ENCODE results near the gene COL3A1.

Gene COL3A1

GRCh38 chr2:188997263-188997662 lies 23.1 kb downstream of the COL3A1 start:
- Histone ChIP-seq H3K36me3 (ENCODE audit: control insufficient read depth, insufficient read depth, low read length) (no peaks in the 10 kb centered on the region), H3K27me3 (ENCODE audit: control insufficient read depth, insufficient read depth, low read length) (no peaks in the 10 kb centered on the region), H3K27ac (ENCODE audit: low read depth, low read length) (no peak overlapping the region), H3K4me3 (ENCODE audit: low read depth, low read length) (no peak overlapping the region), H3K9ac (ENCODE audit: low read depth, low read length) (no peak overlapping the region), H3K9me3 (ENCODE audit: control insufficient read depth, insufficient read depth, low read length) (no peaks in the 10 kb centered on the region), H3K4me1 (ENCODE audit: control insufficient read depth, insufficient read depth, low read length) (no peaks in the 10 kb centered on the region)

- Histone ChIP-seq H3K9ac (ENCODE audit: low read depth, low read length) (no peak overlapping the region), H3K36me3 (ENCODE audit: control insufficient read depth, insufficient read depth, low read length) (no peaks in the 10 kb centered on the region), H3K27me3 (ENCODE audit: control insufficient read depth, insufficient read depth, low read length) (no peaks in the 10 kb centered on the region), H3K9me3 (ENCODE audit: control insufficient read depth, insufficient read depth, low read length) (no peaks in the 10 kb centered on the region), H3K27ac (ENCODE audit: low read depth, low read length) (no peak overlapping the region), H3K4me1 (ENCODE audit: control insufficient read depth, insufficient read depth, low read length) (no peaks in the 10 kb centered on the region), H3K4me3 (ENCODE audit: low read depth, low read length) (no peak overlapping the region)
Measured at GRCh38 chr2:189000221-189000620, 26.0 kb downstream of the COL3A1 start.

- Histone ChIP-seq H3K4me3 (ENCODE audit: low read depth, low read length) (no peak overlapping the region), H3K9me3 (ENCODE audit: control insufficient read depth, insufficient read depth, low read length) (no peaks in the 10 kb centered on the region), H3K9ac (ENCODE audit: low read depth, low read length) (no peak overlapping the region), H3K27ac (ENCODE audit: low read depth, low read length) (no peak overlapping the region), H3K36me3 (ENCODE audit: control insufficient read depth, insufficient read depth, low read length) (no peaks in the 10 kb centered on the region), H3K4me1 (ENCODE audit: control insufficient read depth, insufficient read depth, low read length) (no peaks in the 10 kb centered on the region), H3K27me3 (ENCODE audit: control insufficient read depth, insufficient read depth, low read length) (no peaks in the 10 kb centered on the region)
Measured at GRCh38 chr2:189002079-189002478, 27.9 kb downstream of the COL3A1 start.

GRCh38 chr2:189008555-189009262 lies 34.5 kb downstream of the COL3A1 start:
- no peak overlapping the region for H3K9ac ChIP-seq (ENCODE audit: low read depth, low read length)
- no peak overlapping the region for H3K4me3 ChIP-seq (ENCODE audit: low read depth, low read length)
- no peaks in the 10 kb centered on the region for H3K36me3 ChIP-seq (ENCODE audit: control insufficient read depth, insufficient read depth, low read length)
- no peaks in the 10 kb centered on the region for H3K27me3 ChIP-seq (ENCODE audit: control insufficient read depth, insufficient read depth, low read length)
- no peaks in the 10 kb centered on the region for H3K9me3 ChIP-seq (ENCODE audit: control insufficient read depth, insufficient read depth, low read length)
- no peaks in the 10 kb centered on the region for H3K4me1 ChIP-seq (ENCODE audit: control insufficient read depth, insufficient read depth, low read length)
- H3K27ac ChIP-seq (ENCODE audit: low read depth, low read length), result no peak overlapping the region

GRCh38 chr2:189010536-189010935 lies 36.4 kb downstream of the COL3A1 start:
- Histone ChIP-seq H3K27me3 (ENCODE audit: control insufficient read depth, insufficient read depth, low read length) (no peaks in the 10 kb centered on the region), H3K4me1 (ENCODE audit: control insufficient read depth, insufficient read depth, low read length) (peaks cover 9% of the 10 kb centered on the region; the same call in 1 of the 2 replicates), H3K27ac (ENCODE audit: low read depth, low read length) (no peak overlapping the region), H3K4me3 (ENCODE audit: low read depth, low read length) (no peak overlapping the region), H3K9me3 (ENCODE audit: control insufficient read depth, insufficient read depth, low read length) (no peaks in the 10 kb centered on the region), H3K9ac (ENCODE audit: low read depth, low read length) (no peak overlapping the region), H3K36me3 (ENCODE audit: control insufficient read depth, insufficient read depth, low read length) (no peaks in the 10 kb centered on the region)

- no peak overlapping the region for H3K9ac ChIP-seq (ENCODE audit: low read depth, low read length)
- H3K27ac ChIP-seq (ENCODE audit: low read depth, low read length), result no peak overlapping the region
- H3K36me3 ChIP-seq (ENCODE audit: control insufficient read depth, insufficient read depth, low read length), result no peaks in the 10 kb centered on the region
- no peaks in the 10 kb centered on the region for H3K9me3 ChIP-seq (ENCODE audit: control insufficient read depth, insufficient read depth, low read length)
- no peaks in the 10 kb centered on the region for H3K27me3 ChIP-seq (ENCODE audit: control insufficient read depth, insufficient read depth, low read length)
- no peak overlapping the region for H3K4me3 ChIP-seq (ENCODE audit: low read depth, low read length)
- H3K4me1 ChIP-seq (ENCODE audit: control insufficient read depth, insufficient read depth, low read length), result peaks cover 12% of the 10 kb centered on the region; the same call in 1 of the 2 replicates
Measured at GRCh38 chr2:189012351-189012750, 38.2 kb downstream of the COL3A1 start.

GRCh38 chr2:189013031-189013430 lies 38.9 kb downstream of the COL3A1 start:
- Histone ChIP-seq H3K4me3 (ENCODE audit: low read depth, low read length) (no peak overlapping the region), H3K4me1 (ENCODE audit: control insufficient read depth, insufficient read depth, low read length) (peaks cover 12% of the 10 kb centered on the region; the same call in 1 of the 2 replicates), H3K36me3 (ENCODE audit: control insufficient read depth, insufficient read depth, low read length) (no peaks in the 10 kb centered on the region), H3K9me3 (ENCODE audit: control insufficient read depth, insufficient read depth, low read length) (no peaks in the 10 kb centered on the region), H3K27ac (ENCODE audit: low read depth, low read length) (no peak overlapping the region), H3K27me3 (ENCODE audit: control insufficient read depth, insufficient read depth, low read length) (no peaks in the 10 kb centered on the region), H3K9ac (ENCODE audit: low read depth, low read length) (no peak overlapping the region)

GRCh38 chr2:189013671-189014448 lies 39.7 kb downstream of the COL3A1 start:
- no peak overlapping the region for H3K27ac ChIP-seq (ENCODE audit: low read depth, low read length)
- peaks cover 12% of the 10 kb centered on the region; the same call in 1 of the 2 replicates for H3K4me1 ChIP-seq (ENCODE audit: control insufficient read depth, insufficient read depth, low read length)
- no peaks in the 10 kb centered on the region for H3K27me3 ChIP-seq (ENCODE audit: control insufficient read depth, insufficient read depth, low read length)
- H3K4me3 ChIP-seq (ENCODE audit: low read depth, low read length), result no peak overlapping the region
- H3K9me3 ChIP-seq (ENCODE audit: control insufficient read depth, insufficient read depth, low read length), result no peaks in the 10 kb centered on the region
- no peak overlapping the region for H3K9ac ChIP-seq (ENCODE audit: low read depth, low read length)
- H3K36me3 ChIP-seq (ENCODE audit: control insufficient read depth, insufficient read depth, low read length), result no peaks in the 10 kb centered on the region

- no peaks in the 10 kb centered on the region for H3K27me3 ChIP-seq (ENCODE audit: control insufficient read depth, insufficient read depth, low read length)
- no peak overlapping the region; the same call in 1 of the 2 replicates for H3K9ac ChIP-seq (ENCODE audit: low read depth, low read length)
- no peaks in the 10 kb centered on the region for H3K36me3 ChIP-seq (ENCODE audit: control insufficient read depth, insufficient read depth, low read length)
- H3K9me3 ChIP-seq (ENCODE audit: control insufficient read depth, insufficient read depth, low read length), result no peaks in the 10 kb centered on the region
- H3K4me1 ChIP-seq (ENCODE audit: control insufficient read depth, insufficient read depth, low read length), result peaks cover 12% of the 10 kb centered on the region; the same call in 1 of the 2 replicates
- H3K4me3 ChIP-seq (ENCODE audit: low read depth, low read length), result no peak overlapping the region
- no peak overlapping the region for H3K27ac ChIP-seq (ENCODE audit: low read depth, low read length)
Measured at GRCh38 chr2:189014449-189015138, 40.4 kb downstream of the COL3A1 start.

- Histone ChIP-seq H3K9me3 (ENCODE audit: control insufficient read depth, insufficient read depth, low read length) (no peaks in the 10 kb centered on the region), H3K4me1 (ENCODE audit: control insufficient read depth, insufficient read depth, low read length) (peaks cover 12% of the 10 kb centered on the region; the same call in 1 of the 2 replicates), H3K36me3 (ENCODE audit: control insufficient read depth, insufficient read depth, low read length) (no peaks in the 10 kb centered on the region), H3K9ac (ENCODE audit: low read depth, low read length) (no peak overlapping the region), H3K27ac (ENCODE audit: low read depth, low read length) (peak overlapping the region; percentile 38), H3K4me3 (ENCODE audit: low read depth, low read length) (no peak overlapping the region), H3K27me3 (ENCODE audit: control insufficient read depth, insufficient read depth, low read length) (no peaks in the 10 kb centered on the region)
Measured at GRCh38 chr2:189015359-189015758, 41.2 kb downstream of the COL3A1 start.
